DMS153 treated with DMSO at 0.1 percent for 48 hours (cell line): ENCODE measurements around the gene NTN1.
"Not testable (repeated sequence)": the region's sequence is repeated elsewhere in the genome, so short reads cannot be mapped to it uniquely, and the experiment has no call there.

Experiments used
- DNase-seq: peaks from one replicate; lab custom pipeline; 2025; ENCODE audit not compliant: unreplicated experiment; lab: John Stamatoyannopoulos, UW

NTN1 gene

DNA sequence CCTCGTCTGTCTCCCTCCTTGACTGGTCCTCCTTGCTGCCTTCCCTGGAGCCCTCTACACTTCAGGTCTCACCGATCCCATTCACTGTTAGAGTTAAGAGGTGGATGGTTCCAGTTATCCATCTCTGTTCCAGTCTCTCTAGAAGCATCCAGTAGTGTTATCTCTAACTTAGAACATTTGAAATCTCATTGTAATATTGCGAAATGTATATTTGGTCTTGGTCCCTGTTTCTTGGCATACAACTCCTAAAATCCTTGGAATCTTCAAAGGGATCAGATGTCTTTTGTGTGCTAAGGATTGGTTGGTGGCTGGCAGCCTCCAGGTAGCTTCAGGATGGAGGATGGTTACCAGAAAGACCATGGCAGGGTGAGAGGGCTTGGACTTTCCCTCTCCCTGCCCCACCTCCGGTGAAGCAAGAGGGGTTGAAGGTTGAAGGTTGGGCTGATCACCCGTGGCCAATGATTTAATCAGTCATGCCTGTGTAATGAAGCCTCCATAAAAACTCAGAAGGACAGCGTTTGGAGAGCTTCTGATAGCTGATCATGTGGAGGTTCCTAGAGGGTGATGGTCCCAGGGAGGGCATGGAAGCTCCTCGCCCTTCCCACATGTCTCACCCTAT is 59.1 kb downstream of the NTN1 start:
- DNase-seq, result no peak

DNA sequence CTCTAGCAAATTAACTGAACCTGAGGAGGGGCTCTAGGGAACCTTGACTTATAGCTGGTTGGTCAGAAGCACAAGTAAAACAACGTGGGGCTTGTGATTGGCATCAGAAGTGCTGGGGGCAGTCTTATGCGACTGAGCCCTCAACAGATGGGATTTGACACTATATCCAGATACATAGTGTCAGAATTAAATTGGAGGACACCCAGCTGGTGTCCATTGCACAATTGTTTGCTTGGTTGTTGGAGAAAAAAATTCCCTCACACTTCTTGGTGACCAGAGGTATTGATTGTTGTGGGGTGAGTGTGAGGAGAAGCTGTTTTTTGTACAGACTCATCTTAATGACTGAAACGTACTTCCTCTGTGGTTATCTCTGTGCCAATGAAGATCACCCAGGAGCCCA is 59.7 kb downstream of the NTN1 start:
- DNase-seq, result no peak

DNA sequence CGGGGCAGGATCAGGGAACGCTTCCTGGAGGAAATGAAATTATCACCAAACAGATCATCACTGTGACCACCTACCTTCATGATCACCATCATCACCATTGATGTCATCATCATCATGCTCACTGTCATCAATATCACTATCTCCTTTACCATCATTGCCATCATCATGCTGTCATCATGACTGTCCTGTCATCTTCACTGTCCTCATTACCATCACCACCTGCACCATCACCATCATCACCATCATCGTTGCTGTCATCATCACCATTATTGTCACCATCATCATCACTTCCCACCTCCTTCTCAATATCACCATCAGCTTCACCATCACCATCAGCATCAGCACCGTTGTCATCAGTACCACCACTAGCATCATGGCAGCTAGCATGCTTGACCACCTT is 65.3 kb downstream of the NTN1 start:
- DNase-seq, result no peak

DNA sequence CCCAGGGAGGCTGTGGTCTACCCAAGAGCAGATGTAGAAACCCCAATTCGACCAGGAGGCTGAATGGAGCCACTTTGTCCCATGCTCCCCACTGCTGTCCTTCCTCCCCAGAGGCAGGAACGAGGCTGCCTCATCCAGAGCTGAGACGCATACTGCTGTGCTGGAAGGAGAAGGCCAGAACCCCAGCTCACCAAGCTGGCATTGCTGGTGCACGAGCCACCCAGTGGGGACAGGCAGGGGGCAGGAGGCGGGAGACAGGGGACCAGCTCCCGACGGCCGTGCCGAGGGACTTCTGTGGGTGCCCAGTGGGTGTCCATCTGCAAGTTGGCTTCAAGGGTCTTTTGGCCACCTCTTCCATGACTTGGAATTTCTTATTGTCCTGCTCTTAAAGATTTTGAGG is 66.6 kb downstream of the NTN1 start:
- DNase-seq, result no peak

DNA sequence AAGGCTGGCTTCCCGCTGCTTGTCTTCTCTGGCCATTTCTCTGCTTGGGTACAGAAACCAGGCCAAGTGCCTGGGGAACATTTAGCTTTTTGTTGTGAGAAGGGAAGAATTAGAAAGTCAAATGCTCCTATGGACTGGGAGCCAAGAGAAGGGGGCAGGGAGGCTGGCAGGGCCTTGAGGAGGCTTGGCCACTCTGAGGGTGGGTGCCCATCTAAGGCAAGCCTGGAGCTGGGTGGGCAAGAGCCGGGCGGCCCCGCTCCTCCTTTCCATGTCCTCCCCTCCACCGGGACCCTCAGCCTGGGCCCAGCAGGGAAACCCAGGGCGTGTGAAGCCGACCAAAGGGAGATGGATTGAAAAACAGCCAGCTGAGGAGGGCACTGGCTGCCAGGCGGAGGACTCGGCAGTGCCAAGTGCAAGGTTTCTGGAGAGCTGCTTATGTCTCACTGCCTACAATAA is 69.4 kb downstream of the NTN1 start:
- no peak for DNase-seq

DNA sequence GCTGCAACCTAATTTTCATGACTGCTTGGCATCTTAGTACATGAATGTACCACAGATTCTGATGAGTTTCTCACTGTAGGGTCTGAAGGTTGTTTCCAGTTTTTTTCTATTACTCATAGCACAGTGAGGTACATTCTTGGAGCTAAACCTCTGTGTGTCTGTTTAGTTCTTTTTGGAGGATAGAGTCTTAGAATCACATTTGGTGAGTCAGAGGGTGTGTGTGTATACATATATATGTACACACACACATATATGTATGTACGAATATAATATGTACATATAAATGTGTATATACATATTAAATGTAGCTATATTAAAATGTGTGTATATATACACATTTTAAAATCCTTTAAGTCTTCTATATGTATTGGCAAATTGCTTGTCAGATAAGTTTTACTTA is 72.9 kb downstream of the NTN1 start:
- DNase-seq, result no peak

DNA sequence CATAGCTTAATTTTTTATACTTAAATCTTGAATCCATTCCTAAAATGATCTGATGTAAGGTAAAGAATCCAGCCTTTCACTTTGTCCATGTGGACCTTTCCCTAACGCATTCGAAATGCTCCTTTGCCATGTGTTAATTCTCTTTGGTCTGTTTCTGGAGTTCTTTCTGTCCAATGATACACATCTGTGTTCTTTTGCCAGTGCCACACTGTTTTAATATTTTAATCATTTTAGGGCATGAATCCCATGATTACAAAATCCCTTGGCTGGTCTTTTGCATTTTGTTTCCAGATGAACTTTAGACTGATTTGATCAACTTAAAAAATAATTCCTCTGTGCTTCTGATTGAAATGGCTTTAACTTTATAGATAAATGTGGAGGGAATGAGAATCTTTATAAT is 74.1 kb downstream of the NTN1 start:
- no peak for DNase-seq

DNA sequence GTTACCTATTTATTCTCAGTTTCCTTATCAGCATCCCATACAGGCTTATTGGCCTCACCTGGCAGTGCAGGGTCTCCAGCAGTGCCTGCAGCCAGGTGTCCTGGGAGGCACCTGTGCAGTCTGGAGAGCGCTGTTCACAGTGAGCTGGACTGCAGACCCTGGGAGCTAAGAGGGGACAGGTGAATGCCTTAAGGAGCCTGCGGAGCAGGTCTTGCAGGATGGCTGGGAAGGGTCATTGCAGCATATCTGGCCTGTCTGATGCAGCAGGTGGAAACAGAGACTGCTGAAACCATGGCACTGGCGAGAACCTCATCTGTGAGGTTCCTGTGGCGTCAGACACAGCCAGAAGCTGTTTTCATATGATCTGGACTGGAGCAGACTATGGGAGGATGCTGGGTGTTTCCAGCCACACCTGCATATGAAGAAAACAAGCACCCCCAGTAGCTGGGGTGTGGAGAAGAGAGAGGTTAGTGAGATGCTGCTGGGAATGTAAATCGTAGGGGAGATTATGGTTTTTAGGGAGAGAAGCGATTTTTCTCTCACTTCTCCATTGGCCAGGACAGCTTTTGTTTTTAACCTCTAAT is 77.0 kb downstream of the NTN1 start:
- no peak for DNase-seq

DNA sequence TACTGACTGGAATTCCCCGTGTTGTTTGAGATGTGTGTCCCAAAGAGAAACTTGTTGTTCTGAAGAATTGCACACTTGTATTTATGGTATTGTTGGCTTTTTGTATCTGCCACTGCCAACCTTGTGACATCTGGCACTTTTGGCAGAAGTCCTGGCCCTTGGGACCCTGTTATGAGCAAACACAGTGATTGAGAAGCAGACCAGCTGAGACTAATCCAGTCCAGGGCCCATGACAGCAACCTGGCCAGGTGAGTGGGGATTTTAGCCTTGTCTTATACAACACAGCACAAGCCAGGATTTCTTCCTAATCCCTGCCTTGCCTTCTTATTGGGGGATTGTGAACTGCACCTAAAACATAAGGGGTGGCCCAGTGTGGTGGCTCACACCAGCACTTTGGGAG is 80.0 kb downstream of the NTN1 start:
- DNase-seq, result no peak

DNA sequence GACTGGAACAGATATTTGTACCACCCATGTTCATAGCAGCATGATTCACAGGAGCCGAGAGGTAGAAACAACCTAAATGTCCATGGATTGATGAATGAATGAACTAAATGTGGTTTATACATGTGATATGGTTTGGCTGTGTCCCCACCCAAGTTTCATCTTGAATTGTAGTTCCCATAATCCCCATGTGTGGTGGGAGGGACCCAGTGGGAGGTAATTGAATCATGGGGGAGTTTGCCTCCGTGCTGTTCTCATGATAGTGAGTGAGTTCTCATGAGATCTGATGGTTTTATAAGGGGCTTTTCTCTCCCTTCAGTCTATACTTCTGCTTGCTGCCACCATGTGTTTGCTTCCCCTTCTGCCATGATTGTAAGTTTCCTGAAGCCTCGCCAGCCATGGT is 81.9 kb downstream of the NTN1 start:
- not testable (repeated sequence) for DNase-seq

DNA sequence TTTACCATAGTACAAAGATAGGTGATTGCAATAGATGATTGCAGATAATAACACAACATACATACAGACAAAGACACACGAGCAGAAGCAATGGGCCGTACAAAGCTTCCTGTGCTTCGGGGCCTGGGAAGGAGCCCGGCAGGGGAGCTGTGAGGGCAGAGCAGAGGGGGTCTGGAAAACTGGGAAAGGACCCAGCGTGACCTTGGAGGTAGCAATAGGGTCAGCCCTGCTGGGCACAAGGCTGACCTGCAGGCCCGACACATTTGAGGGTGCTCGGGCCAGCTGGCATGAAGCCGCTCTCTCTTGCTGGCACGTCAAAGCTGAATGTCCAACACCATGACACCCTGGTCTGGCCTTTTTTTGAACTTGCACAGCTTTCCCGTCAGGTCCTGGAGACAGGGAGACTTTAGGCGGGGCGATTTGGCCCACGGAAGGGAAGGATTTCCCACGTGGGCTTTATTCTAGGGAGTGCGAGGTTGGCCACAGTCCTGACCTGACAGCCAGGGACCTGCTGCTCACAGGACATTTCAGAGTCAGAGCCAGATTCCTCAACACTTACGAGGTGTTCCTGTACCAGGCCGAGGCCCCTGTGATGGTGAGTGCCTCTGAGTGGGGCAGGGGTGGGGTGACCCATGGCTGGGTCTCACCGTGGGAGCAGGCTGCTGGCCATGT is 83.2 kb downstream of the NTN1 start:
- DNase-seq, result no peak

DNA sequence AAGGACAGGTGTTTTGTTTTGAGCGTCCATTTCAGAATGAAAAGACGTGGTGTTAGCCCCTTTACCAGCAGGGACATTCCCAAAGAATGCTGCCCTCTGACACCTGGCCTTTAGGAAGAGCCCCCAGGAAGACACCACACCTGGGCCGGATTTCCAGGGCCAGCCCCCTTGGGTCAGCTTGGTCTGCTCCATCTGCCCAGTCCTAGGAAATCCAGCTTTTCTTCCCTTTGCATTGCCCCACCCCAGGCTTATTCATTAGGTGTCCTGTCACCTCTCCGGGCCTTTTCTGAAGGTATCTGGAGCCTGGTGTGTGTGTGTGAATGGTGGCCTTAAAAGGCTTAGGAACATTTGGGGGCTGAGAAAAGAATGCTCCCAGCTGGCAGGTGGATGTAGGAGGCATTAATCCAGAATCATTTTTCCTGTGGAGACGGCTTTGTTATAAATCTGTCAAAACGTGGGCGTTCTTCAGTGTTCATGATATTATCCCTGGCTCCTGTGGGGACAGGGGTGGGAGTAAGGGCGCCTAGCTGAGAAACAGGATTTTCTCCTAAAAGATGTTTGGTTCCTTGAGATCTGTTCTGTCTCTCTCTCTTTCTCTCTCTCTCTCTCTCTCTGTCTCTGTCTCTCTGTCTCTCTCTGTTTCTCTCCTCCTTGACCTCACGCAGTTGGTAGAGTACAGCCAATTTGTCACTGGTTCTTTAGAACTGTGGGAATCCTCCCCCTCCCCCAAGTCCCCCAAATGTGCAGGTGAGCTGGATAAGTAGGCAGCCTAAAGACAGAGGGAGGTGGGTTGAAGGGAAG is 84.0 kb downstream of the NTN1 start:
- no peak for DNase-seq

DNA sequence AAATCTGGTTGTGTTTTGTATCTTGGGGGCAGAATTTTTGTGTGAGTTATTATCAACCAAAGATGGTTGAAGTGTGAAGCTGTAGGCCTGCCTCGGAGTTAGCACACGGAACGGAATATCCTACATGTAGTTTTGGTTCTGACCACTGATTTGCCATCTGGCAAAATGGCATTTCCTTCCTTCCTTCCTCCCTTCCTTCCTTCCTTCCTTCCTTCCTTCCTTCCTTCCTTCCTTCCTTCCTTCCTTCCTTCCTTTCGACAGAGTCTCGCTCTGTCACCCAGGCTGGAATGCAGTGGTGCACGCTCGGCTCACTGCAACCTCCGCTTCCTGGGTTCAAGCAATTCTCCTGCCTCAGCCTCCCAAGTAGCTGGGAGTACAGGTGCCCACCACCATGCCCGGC is 85.0 kb downstream of the NTN1 start:
- DNase-seq, result not testable (repeated sequence)

DNA sequence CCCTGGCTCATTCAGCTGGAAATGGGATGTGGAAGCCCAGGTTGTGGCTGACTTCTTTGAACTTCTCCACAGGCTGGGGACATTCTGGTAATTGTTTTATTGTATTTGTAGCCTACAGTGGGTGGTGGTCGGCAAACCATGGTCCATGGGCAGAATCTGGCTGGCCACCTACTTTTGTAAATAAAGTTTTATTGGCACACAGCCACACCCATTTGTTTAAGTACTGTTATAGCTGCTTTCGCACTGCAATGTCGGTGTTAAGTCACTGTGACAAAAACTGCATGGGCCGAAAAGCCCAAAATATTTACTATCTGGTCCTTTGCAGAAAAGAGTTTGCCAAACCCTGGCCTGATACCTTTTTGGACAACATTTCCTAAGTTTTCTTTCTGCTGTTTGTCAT is 86.2 kb downstream of the NTN1 start:
- no peak for DNase-seq

DNA sequence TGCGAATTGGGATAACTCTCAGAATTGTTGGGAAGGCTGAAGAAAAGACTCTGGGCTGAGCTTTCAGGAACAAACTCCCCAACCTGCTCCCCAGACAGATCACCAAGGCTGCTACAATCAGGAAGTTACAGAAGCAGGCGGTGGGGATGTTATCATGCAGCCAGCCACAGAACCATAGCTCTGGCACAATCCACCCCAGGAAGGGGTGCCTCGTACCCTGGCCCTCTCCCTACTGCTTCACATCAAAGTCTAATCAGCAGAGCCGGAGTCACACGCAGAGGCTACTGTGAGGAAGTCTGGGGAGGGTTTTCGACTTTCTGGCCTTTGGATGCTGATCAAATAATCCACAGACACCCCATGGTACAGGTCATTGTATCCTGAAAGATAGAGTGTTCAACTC is 86.8 kb downstream of the NTN1 start:
- no peak for DNase-seq

DNA sequence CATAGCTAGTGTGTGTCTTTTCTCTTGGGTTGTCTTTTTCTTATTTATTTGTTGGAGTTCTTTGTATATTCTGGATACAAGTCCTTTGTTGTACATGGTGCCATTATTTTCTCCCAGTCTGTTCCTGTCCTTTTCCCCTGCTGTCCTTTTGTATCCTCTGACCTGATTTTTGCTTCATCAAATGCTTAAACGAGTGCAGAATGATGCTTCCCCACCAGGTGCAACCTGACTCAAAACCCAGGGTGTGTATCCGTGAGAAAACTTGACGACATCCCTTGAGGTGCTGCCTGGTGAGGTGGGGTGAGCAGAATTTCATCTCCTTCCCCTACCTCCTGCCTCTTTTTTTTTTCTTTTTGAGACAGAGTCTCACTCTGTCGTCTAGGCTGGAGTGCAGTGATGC is 88.6 kb downstream of the NTN1 start:
- DNase-seq, result no peak

DNA sequence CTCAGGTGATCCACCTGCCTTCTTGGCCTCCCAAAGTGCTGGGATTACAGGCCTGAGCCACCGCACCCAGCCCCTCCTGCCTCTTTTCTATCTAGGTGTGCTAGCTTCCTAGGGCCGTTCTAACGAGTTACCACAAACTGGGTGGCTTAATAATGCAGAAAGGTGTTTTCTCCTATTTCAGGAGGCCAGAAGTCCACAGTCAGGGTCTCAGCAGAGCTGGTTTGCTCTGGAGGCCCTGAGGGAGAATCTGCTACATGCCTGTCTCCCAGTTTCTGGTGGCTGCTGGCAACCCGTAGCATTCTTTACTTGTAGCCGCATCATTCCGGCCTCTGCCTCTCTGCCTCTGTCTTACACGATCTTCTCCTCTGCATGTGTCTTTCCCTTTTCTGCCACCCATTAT is 89.2 kb downstream of the NTN1 start:
- no peak for DNase-seq

DNA sequence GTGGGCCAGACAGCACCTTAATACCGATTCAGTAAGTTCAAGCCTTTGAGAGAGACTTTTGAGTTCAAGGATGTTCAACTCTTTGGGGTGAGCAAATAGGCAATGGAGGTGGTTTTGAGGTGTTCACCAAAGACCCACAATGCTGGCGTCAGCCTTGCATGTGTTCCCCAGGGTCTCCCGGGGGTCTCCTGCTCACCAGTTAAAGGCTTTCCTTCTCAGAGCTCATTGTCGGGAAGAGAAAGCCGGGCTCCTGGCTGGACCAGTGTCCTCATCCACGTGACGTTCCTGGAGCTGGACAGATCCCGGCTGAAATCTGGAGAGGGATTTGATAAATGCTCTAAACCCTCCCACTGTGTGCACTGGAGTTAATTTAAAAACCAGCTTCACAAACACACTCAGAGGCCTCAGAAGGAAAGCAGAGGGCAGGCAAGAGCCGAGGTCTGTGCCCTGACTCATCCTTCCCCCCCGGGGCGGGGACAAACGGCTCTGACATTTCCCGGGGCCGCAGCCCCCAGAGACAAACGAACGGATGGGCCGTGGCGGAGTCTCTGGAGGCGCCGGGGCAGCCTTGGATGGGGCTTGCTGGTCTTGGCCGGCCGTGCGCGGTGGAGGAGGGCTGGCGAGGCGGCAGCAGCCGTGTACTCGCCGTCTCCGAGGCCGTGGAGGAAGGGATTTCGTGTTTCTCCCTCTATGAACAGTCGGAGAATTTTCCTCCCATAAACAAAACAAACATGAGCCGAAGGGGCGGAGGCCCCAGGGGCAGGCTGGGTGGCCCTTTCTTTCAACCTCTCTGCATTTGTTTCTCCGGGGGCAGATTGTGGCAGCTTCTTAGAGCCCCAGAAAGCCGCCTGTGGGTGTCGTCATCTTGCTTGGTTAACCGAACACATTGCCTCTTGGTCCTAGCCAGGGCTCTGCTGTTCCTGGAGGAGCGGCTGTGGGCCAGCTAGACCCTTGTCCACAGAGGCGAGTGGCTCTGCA is 94.2 kb downstream of the NTN1 start:
- DNase-seq, result no peak

DNA sequence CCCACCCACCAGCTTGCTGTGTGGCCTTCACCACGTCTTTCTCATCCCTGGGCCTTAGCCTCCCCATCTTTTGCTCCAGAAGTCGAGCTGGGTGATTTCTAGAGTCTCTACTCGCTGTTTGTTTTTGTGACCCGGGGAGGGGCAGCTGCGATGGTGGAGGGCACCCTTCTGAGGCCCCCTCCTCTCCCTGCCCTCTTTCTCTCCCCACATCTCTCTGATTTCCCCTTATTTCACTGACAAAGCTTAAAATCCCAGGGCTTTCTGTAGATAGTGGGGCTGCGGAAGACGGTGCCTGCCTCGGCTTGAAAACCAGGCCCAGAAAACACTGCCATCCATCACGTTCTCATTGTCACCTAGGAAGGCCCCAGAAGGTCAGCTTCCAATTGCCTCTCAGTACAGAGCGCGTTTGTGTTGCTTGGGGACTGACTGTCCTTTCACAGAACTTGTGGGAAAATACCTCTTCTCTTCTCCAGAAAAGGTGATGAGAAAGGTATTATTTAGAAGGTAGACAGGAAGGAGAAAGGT is 95.1 kb downstream of the NTN1 start:
- no peak for DNase-seq

DNA sequence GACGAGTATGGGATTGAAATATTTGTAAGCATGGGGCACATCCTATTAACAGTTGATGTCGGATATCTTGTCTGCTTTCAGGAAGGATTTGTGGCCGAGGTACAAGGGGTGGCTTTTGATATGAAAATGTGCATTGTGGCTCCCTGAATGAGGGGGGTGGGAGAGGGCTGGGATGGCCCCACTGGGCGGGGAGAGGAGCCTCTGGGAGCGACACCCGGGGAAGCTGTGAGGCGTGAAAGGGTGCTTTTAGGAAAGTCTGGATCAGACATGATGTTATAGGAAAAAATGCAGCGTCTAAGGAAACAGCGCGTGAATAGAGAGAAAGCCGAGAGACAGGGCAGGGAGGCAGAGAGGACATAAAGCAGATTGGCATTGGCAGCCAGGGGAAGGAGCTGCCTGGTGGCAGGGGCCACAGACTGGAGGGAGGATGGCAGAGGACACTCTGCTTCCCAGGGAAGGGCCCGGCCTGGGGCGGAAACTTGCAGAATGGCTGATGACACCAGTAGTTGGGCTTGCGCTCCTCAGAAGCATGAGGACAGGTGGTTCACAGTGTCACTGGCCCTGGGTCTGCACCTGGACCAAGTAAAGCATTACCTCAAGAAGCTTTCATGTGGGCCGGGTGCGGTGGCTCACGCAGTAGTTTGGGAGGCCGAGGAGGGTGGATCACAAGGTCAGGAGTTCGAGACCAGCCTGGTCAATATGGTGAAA is 95.7 kb downstream of the NTN1 start:
- DNase-seq, result no peak
